ENCODE results near the gene PHC1.

DNA sequence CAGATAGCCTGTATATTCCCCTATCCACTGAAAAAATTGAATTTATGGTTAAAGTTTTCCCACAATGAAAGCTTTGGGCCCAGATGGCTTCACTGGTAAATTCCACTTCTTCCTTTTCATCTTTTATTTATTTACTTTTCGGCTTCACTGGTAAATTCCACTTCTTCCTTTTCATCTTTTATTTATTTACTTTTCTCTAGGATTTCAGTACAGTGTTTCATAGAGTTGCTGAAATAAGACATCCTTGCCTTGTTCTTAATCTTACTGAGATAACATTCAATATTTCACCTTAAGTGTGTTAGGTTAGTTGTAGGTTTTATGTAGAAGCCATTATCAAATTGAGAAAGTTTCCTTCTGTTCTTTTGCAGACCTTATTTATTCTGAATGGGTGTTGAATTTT is 56.1 kb downstream of the PHC1 start:
- TF ChIP-seq, protein P1, sequence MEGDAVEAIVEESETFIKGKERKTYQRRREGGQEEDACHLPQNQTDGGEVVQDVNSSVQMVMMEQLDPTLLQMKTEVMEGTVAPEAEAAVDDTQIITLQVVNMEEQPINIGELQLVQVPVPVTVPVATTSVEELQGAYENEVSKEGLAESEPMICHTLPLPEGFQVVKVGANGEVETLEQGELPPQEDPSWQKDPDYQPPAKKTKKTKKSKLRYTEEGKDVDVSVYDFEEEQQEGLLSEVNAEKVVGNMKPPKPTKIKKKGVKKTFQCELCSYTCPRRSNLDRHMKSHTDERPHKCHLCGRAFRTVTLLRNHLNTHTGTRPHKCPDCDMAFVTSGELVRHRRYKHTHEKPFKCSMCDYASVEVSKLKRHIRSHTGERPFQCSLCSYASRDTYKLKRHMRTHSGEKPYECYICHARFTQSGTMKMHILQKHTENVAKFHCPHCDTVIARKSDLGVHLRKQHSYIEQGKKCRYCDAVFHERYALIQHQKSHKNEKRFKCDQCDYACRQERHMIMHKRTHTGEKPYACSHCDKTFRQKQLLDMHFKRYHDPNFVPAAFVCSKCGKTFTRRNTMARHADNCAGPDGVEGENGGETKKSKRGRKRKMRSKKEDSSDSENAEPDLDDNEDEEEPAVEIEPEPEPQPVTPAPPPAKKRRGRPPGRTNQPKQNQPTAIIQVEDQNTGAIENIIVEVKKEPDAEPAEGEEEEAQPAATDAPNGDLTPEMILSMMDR (IDR thresholded peaks at IDR 0.05) = no peak
- TF ChIP-seq POLR2A (IDR thresholded peaks at IDR 0.05) = no peak

All from thyroid gland (tissue), 4 donors.